CD14-positive monocyte (primary cell): ENCODE results near the gene MSGN1. TPM values are rescaled to one million over a fixed set of nuclear protein-coding genes. Genes with fewer than 3 reads are reported as not detected.

Experiments used
- DNase-seq, 3 donors: peaks; one replicate each; pipeline ENCODE4 v3.0.0-alpha.2; 2011 to 2022
- H2AFZ ChIP-seq: 2 replicates; pipeline ENCODE4 v1.6.0; 2012; ENCODE audit warnings: mild to moderate bottlenecking, low read depth, low read length, inconsistent platforms; ENCODE audit not compliant: insufficient read depth, poor library complexity, severe bottlenecking
- H3K27ac ChIP-seq, 2 donors: 1 replicate in 1 of 2; 2 replicates in 1 of 2; pipeline ENCODE4 v1.5.1; 2012 to 2013; ENCODE audit warnings: low read length in 2 of 2, control low read depth in 1 of 2, inconsistent platforms in 1 of 2, low read depth in 1 of 2, mild to moderate bottlenecking in 1 of 2
- H3K27me3 ChIP-seq, 2 donors: one replicate each; pipeline versions ENCODE4 v1.6.0 to v1.6.1; 2011 to 2013; ENCODE audit warnings: low read length in 2 of 2; ENCODE audit not compliant: control insufficient read depth in 2 of 2, insufficient read depth in 2 of 2
- H3K36me3 ChIP-seq, 2 donors: replicated peaks in 1 of 2; 1 replicate in 1 of 2; 2 replicates in 1 of 2; pipeline versions ENCODE4 v1.5.1 to v1.6.1; 2012 to 2013; ENCODE audit warnings: low read length in 2 of 2, control low read depth in 1 of 2, inconsistent platforms in 1 of 2, mild to moderate bottlenecking in 1 of 2; ENCODE audit not compliant: insufficient read depth in 2 of 2, control insufficient read depth in 1 of 2
- H3K4me1 ChIP-seq, 2 donors: 1 replicate in 1 of 2; 2 replicates in 1 of 2; pipeline versions ENCODE4 v1.5.1 to v1.6.1; 2012 to 2013; ENCODE audit warnings: low read length in 2 of 2, control low read depth in 1 of 2, inconsistent platforms in 1 of 2, mild to moderate bottlenecking in 1 of 2, moderate library complexity in 1 of 2; ENCODE audit not compliant: insufficient read depth in 2 of 2, control insufficient read depth in 1 of 2
- H3K4me2 ChIP-seq: replicated peaks from 2 replicates; pipeline ENCODE3; 2012; ENCODE audit warnings: low read length, moderate library complexity, mild to moderate bottlenecking; ENCODE audit not compliant: poor library complexity, severe bottlenecking; ENCODE audit errors: extremely low read depth
- H3K4me3 ChIP-seq, 3 experiments: fragments of 200-600 bp in 1 of 3; sonication (generic) in 1 of 3; replicated peaks in 1 of 3; 1 replicate in 2 of 3; 2 replicates in 1 of 3; pipeline ENCODE4 v1.5.1; 2011 to 2013; ENCODE audit warnings: low read length in 3 of 3, mild to moderate bottlenecking in 3 of 3, control low read depth in 2 of 3, low read depth in 2 of 3, inconsistent platforms in 1 of 3, moderate library complexity in 1 of 3
- H3K79me2 ChIP-seq: 2 replicates; pipeline ENCODE4 v1.6.0; 2012; ENCODE audit warnings: mild to moderate bottlenecking, control low read depth, inconsistent platforms, low read length, moderate library complexity; ENCODE audit not compliant: insufficient read depth
- H3K9ac ChIP-seq: 2 replicates; pipeline ENCODE4 v1.6.0; 2017; ENCODE audit warnings: low read length, mild to moderate bottlenecking; ENCODE audit not compliant: insufficient read depth, poor library complexity, severe bottlenecking
- H3K9me3 ChIP-seq, 2 donors: replicated peaks in 1 of 2; 1 replicate in 1 of 2; 2 replicates in 1 of 2; pipeline versions ENCODE4 v1.5.1 to v1.6.1; 2012 to 2013; ENCODE audit warnings: low read length in 2 of 2, control low read depth in 1 of 2; ENCODE audit not compliant: control insufficient read depth in 1 of 2, insufficient read depth in 1 of 2
- H4K20me1 ChIP-seq: 2 replicates; pipeline ENCODE4 v1.6.0; 2012; ENCODE audit warnings: mild to moderate bottlenecking, low read length, control low read depth, moderate library complexity; ENCODE audit not compliant: insufficient read depth
- H3K27ac Mint-ChIP-seq, 7 donors: one replicate each; pipeline ENCODE4 v1.8.0; 2020; ENCODE audit warnings: mild to moderate bottlenecking in 7 of 7, mixed read lengths in 7 of 7, moderate library complexity in 6 of 7, inconsistent platforms in 2 of 7
- H3K27me3 Mint-ChIP-seq, 3 donors: one replicate each; pipeline ENCODE4 v1.8.0; 2021 to 2022; ENCODE audit warnings: low read depth in 3 of 3, mild to moderate bottlenecking in 3 of 3, mixed read lengths in 3 of 3, moderate library complexity in 3 of 3, inconsistent platforms in 1 of 3
- H3K36me3 Mint-ChIP-seq, 2 donors: one replicate each; pipeline ENCODE4 v1.8.0; 2020; ENCODE audit warnings: mixed read lengths in 2 of 2, inconsistent platforms in 1 of 2, mild to moderate bottlenecking in 1 of 2
- H3K4me1 Mint-ChIP-seq: one replicate; pipeline ENCODE4 v1.8.0; 2020; ENCODE audit warnings: mild to moderate bottlenecking, mixed read lengths
- H3K4me3 Mint-ChIP-seq, 2 donors: one replicate each; pipeline ENCODE4 v1.8.0; 2020; ENCODE audit warnings: mild to moderate bottlenecking in 2 of 2, mixed read lengths in 2 of 2, moderate library complexity in 1 of 2
- H3K9me3 Mint-ChIP-seq, 7 donors: one replicate each; pipeline ENCODE4 v1.8.0; 2020 to 2022; ENCODE audit warnings: mixed read lengths in 7 of 7, mild to moderate bottlenecking in 6 of 7, moderate library complexity in 6 of 7, inconsistent platforms in 2 of 7
- WGBS: methylation state at CpG from one replicate; pipeline ENCODE4 v1.1.5; 2013; ENCODE audit warnings: missing lambda C conversion rate; ENCODE audit not compliant: insufficient coverage; 5-methylcytosine and 5-hydroxymethylcytosine counted together
- intact Hi-C, 2 donors: fragments of 100-400 bp; cut with micrococcal nuclease; formaldehyde crosslinking; loops; one replicate each; pipeline versions ENCODE4 v1.15.0 to v1.15.1; 2023
- polyA plus RNA-seq, 3 donors: library from polyadenylated mRNA; depleted of rRNA in 1 of 3; unstranded in 2 of 3; stranded (reverse) in 1 of 3; fragments of 300-500 nt in 2 of 3; fragments of >200 nt in 1 of 3; fragmentation: Illumina TruSeq in 2 of 3; gene quantifications; 1 replicate in 2 of 3; 2 replicates in 1 of 3; pipeline ENCODE4 v1.2.3, GENCODE V29; 2012 to 2021
- TF ChIP-seq, protein P1 (sequence below): fragments of 200-600 bp; IDR thresholded peaks from one replicate; pipeline ENCODE4 v1.8.0; 2022; ENCODE audit warnings: antibody characterized with exemption, mild to moderate bottlenecking

The MSGN1 gene
- polyA plus RNA-seq, 3 donors, result not detected

DNA sequence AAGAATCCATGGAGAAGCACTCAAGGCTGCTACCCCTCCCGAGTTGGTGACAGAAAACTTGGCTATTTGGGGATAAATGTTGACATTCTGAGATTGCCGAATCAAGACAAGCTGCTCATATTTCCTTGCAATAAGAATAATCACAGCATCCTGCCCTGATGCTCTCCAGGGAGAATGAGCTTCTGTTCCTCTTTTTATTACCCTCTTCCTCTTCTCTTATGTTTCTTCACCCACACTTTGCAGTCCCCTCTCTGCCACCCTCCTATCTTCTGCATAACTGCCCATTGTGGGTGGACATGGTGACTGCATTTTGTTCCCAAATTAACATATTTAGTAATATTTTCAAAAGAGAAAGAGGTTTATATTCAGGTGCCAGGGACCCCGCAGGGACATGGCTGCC, 11.9 kb upstream of the MSGN1 start:
- no peak overlapping the region for H3K4me2 ChIP-seq
- H3K36me3 ChIP-seq, result no peaks in the 10 kb centered on the region
- no peak overlapping the region for H3K9ac ChIP-seq
- no peaks in the 10 kb centered on the region for H4K20me1 ChIP-seq
- Mint-ChIP-seq H3K27ac (peak overlapping the region; percentile 17 to 90 (median 83)), H3K9me3 (no peaks in the 10 kb centered on the region), H3K27me3 (peaks cover 0 to 5% (median 0%) of the 10 kb centered on the region in 3 donors), H3K36me3 (no peaks in the 10 kb centered on the region), H3K4me1 (peaks cover 26% of the 10 kb centered on the region), H3K4me3 (peak overlapping the region in 1 of 2 donors; percentile 35)
- no peaks in the 10 kb centered on the region for H3K79me2 ChIP-seq
- no peak overlapping the region for H3K4me3 ChIP-seq
- H3K4me1 ChIP-seq, result peaks cover 21 to 27% of the 10 kb centered on the region in 2 donors
- peak; percentile 46 to 63 (median 59) for DNase-seq
- 0% methylated on average over 1 of the region's 3 CpGs for WGBS
- no peaks in the 10 kb centered on the region for H3K9me3 ChIP-seq
- TF ChIP-seq, protein P1, sequence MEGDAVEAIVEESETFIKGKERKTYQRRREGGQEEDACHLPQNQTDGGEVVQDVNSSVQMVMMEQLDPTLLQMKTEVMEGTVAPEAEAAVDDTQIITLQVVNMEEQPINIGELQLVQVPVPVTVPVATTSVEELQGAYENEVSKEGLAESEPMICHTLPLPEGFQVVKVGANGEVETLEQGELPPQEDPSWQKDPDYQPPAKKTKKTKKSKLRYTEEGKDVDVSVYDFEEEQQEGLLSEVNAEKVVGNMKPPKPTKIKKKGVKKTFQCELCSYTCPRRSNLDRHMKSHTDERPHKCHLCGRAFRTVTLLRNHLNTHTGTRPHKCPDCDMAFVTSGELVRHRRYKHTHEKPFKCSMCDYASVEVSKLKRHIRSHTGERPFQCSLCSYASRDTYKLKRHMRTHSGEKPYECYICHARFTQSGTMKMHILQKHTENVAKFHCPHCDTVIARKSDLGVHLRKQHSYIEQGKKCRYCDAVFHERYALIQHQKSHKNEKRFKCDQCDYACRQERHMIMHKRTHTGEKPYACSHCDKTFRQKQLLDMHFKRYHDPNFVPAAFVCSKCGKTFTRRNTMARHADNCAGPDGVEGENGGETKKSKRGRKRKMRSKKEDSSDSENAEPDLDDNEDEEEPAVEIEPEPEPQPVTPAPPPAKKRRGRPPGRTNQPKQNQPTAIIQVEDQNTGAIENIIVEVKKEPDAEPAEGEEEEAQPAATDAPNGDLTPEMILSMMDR, result no peak
- intact Hi-C loops, result loop anchor here in 1 of 2 donors (1.0 kb wide), 1 partner anchor 8 kb away; no protein-coding TSS in a partner anchor
- no peaks in the 10 kb centered on the region for H3K27me3 ChIP-seq
- H3K27ac ChIP-seq, result peak overlapping the region in 1 of 2 donors; percentile 20
- H2AFZ ChIP-seq, result no peak overlapping the region

- H4K20me1 ChIP-seq, result no peaks in the 10 kb centered on the region
- intact Hi-C loops, result no loop called here
- peaks cover 0 to 3% (median 0%) of the 10 kb centered on the region in 3 donors for H3K27me3 Mint-ChIP-seq
- H3K27ac ChIP-seq, result no peak overlapping the region
- H3K4me1 Mint-ChIP-seq, result peaks cover 26% of the 10 kb centered on the region
- no peaks in the 10 kb centered on the region for H3K36me3 ChIP-seq
- H3K4me2 ChIP-seq, result no peak overlapping the region
- TF ChIP-seq, protein P1, result no peak
- no peaks in the 10 kb centered on the region for H3K9me3 ChIP-seq
- H3K79me2 ChIP-seq, result no peaks in the 10 kb centered on the region
- peak overlapping the region; percentile 16 to 90 (median 83) for H3K27ac Mint-ChIP-seq
- 14% methylated on average over 2 of the region's 2 CpGs for WGBS
- H3K4me1 ChIP-seq, result peaks cover 21 to 27% of the 10 kb centered on the region in 2 donors
- H3K36me3 Mint-ChIP-seq, result no peaks in the 10 kb centered on the region
- H3K9ac ChIP-seq, result no peak overlapping the region
- H3K27me3 ChIP-seq, result no peaks in the 10 kb centered on the region
- H2AFZ ChIP-seq, result no peak overlapping the region
- H3K9me3 Mint-ChIP-seq, result no peaks in the 10 kb centered on the region
- H3K4me3 ChIP-seq, result no peak overlapping the region
- no peak overlapping the region for H3K4me3 Mint-ChIP-seq
- peak in 1 of 3 donors; percentile 35 for DNase-seq
Observed at GRCh38 chr2:17805166-17805565, 11.1 kb upstream of the MSGN1 start.
